ENCODE results near the gene CDC14B.

CDC14B gene

DNA sequence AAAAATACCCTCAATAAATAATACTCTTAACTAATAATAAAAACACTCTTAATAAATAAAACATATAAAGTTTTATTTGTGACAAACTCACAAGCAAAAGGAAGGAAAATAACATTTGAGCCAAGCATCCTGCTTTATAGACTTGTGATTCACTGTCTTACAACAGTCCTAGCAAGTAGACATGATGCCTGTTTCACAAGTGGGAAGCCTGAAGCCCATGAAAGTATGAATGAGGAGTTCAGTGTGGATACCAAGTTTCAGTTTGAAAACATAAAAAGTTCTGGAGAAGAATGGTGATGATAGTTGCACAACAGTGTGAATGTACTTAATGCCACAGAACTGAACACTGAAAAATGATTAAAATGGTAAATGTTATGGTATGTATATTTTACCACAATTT lies 158.8 kb downstream of the CDC14B start:
- H3K9me2 ChIP-seq (replicated peaks; ENCODE audit: low read depth, low read length): no peaks in the 10 kb centered on the region
- no peaks in the 10 kb centered on the region for H3K36me3 ChIP-seq (ENCODE audit: insufficient read depth, low read length)
- no peak for TF ChIP-seq EZH2phosphoT487 (IDR thresholded peaks at IDR 0.05; ENCODE audit: borderline replicate concordance)
- H2AFZ ChIP-seq (ENCODE audit: low read length): no peak overlapping the region
- no peaks in the 10 kb centered on the region for H3K79me2 ChIP-seq (ENCODE audit: insufficient read depth, low read length)
- peaks cover 3% of the 10 kb centered on the region for H3K4me1 ChIP-seq (ENCODE audit: insufficient read depth, low read length, poor library complexity, severe bottlenecking)
- H3K27me3 ChIP-seq (ENCODE audit: insufficient read depth, low read length, poor library complexity, severe bottlenecking): no peaks in the 10 kb centered on the region
- H3K4me2 ChIP-seq (ENCODE audit: low read depth, low read length, poor library complexity, severe bottlenecking): no peak overlapping the region
- no peaks in the 10 kb centered on the region for H4K20me1 ChIP-seq (ENCODE audit: insufficient read depth, low read length, poor library complexity, severe bottlenecking)
- H3K9me3 ChIP-seq (ENCODE audit: insufficient read depth, low read depth, low read length): no peaks in the 10 kb centered on the region
- no peaks in the 10 kb centered on the region for H3F3A ChIP-seq (ENCODE audit: low read depth)
- no peak overlapping the region for H3K9ac ChIP-seq (ENCODE audit: low read depth, low read length, poor library complexity, severe bottlenecking)
- H3K4me3 ChIP-seq (ENCODE audit: low read length, poor library complexity, severe bottlenecking): no peak overlapping the region

- H3K4me3 ChIP-seq (ENCODE audit: low read length, poor library complexity, severe bottlenecking): no peak overlapping the region
- H3K79me2 ChIP-seq (ENCODE audit: insufficient read depth, low read length): no peaks in the 10 kb centered on the region
- H3K9ac ChIP-seq (ENCODE audit: low read depth, low read length, poor library complexity, severe bottlenecking): no peak overlapping the region
- peaks cover 3% of the 10 kb centered on the region for H3K4me1 ChIP-seq (ENCODE audit: insufficient read depth, low read length, poor library complexity, severe bottlenecking)
- no peaks in the 10 kb centered on the region for H3F3A ChIP-seq (ENCODE audit: low read depth)
- H4K20me1 ChIP-seq (ENCODE audit: insufficient read depth, low read length, poor library complexity, severe bottlenecking): no peaks in the 10 kb centered on the region
- TF ChIP-seq, protein P1, sequence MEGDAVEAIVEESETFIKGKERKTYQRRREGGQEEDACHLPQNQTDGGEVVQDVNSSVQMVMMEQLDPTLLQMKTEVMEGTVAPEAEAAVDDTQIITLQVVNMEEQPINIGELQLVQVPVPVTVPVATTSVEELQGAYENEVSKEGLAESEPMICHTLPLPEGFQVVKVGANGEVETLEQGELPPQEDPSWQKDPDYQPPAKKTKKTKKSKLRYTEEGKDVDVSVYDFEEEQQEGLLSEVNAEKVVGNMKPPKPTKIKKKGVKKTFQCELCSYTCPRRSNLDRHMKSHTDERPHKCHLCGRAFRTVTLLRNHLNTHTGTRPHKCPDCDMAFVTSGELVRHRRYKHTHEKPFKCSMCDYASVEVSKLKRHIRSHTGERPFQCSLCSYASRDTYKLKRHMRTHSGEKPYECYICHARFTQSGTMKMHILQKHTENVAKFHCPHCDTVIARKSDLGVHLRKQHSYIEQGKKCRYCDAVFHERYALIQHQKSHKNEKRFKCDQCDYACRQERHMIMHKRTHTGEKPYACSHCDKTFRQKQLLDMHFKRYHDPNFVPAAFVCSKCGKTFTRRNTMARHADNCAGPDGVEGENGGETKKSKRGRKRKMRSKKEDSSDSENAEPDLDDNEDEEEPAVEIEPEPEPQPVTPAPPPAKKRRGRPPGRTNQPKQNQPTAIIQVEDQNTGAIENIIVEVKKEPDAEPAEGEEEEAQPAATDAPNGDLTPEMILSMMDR (conservative IDR thresholded peaks at IDR 0.05; ENCODE audit: low read length): no peak
- no peak for TF ChIP-seq EZH2phosphoT487 (IDR thresholded peaks at IDR 0.05; ENCODE audit: borderline replicate concordance)
- no peaks in the 10 kb centered on the region for H3K9me3 ChIP-seq (ENCODE audit: insufficient read depth, low read depth, low read length)
- H3K9me2 ChIP-seq (replicated peaks; ENCODE audit: low read depth, low read length): no peaks in the 10 kb centered on the region
- H3K4me2 ChIP-seq (ENCODE audit: low read depth, low read length, poor library complexity, severe bottlenecking): no peak overlapping the region
- H3K27me3 ChIP-seq (ENCODE audit: insufficient read depth, low read length, poor library complexity, severe bottlenecking): no peaks in the 10 kb centered on the region
- H3K36me3 ChIP-seq (ENCODE audit: insufficient read depth, low read length): no peaks in the 10 kb centered on the region
- no peak overlapping the region for H2AFZ ChIP-seq (ENCODE audit: low read length)
Measured at GRCh38 chr9:96460470-96460869, 159.2 kb downstream of the CDC14B start.

DNA sequence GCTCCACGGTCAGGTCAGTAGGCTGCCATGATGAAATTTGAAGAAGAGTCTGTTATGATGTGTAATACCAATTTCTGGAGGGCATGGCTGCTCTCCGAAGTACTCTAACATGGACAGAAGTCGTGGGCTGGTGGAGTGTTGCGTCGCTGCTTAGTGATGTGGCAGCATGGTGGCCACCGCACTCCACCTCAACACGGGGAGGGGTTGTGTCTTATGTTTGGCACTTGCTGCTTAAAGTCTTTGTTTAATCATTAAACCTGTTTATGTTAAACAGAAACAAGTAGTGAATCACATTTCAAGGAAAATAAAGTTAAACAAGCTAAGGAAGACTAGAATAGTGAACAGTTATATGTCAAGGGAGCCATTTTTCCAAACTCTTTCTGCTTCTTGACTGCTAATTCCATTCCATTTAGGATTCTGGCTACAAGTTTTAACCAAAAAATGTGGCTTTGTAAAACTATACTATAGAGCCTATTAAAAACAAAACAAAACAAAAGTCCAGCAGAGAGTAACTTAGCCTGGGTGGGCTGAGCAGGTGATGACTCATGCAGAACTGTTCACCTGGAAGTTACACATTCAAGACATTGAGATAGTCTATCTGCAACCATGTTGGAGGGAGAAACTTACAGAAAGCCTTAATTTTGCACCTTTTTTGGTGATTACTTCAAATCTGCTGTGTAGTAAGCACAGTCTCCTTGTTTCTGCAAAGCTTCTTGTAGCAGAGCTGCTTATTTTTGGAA lies 160.2 kb downstream of the CDC14B start:
- H4K20me1 ChIP-seq (ENCODE audit: insufficient read depth, low read length, poor library complexity, severe bottlenecking): no peaks in the 10 kb centered on the region
- H3K4me2 ChIP-seq (ENCODE audit: low read depth, low read length, poor library complexity, severe bottlenecking): no peak overlapping the region

More for the DNA sequence above, 160.2 kb downstream of the CDC14B start:
- H2AFZ ChIP-seq (ENCODE audit: low read length): no peak overlapping the region
- H3K9ac ChIP-seq (ENCODE audit: low read depth, low read length, poor library complexity, severe bottlenecking): no peak overlapping the region
- H3K4me1 ChIP-seq (ENCODE audit: insufficient read depth, low read length, poor library complexity, severe bottlenecking): peaks cover 3% of the 10 kb centered on the region
- no peaks in the 10 kb centered on the region for H3K27me3 ChIP-seq (ENCODE audit: insufficient read depth, low read length, poor library complexity, severe bottlenecking)
- no peak overlapping the region for H3K4me3 ChIP-seq (ENCODE audit: low read length, poor library complexity, severe bottlenecking)
- no peaks in the 10 kb centered on the region for H3K9me3 ChIP-seq (ENCODE audit: insufficient read depth, low read depth, low read length)
- TF ChIP-seq, protein P1 (conservative IDR thresholded peaks at IDR 0.05; ENCODE audit: low read length): no peak
- no peak for TF ChIP-seq EZH2phosphoT487 (IDR thresholded peaks at IDR 0.05; ENCODE audit: borderline replicate concordance)
- no peaks in the 10 kb centered on the region for H3K9me2 ChIP-seq (replicated peaks; ENCODE audit: low read depth, low read length)
- no peaks in the 10 kb centered on the region for H3K79me2 ChIP-seq (ENCODE audit: insufficient read depth, low read length)
- no peaks in the 10 kb centered on the region for H3K36me3 ChIP-seq (ENCODE audit: insufficient read depth, low read length)
- no peaks in the 10 kb centered on the region for H3F3A ChIP-seq (ENCODE audit: low read depth)

Measured in Loucy (cell line).